Neural progenitor cell (in vitro differentiated cells): ENCODE results near the gene C15orf61. TPM values are rescaled to one million over a fixed set of nuclear protein-coding genes. Genes with fewer than 3 reads are reported as not detected.
A peak's percentile ranks its signal among the peaks of the same experiment; 100 is the strongest.

Experiments used
- DNase-seq: peaks from one replicate; pipeline ENCODE4 v3.0.0-alpha.2; 2016; ENCODE audit warnings: low spot score
- H2AFZ ChIP-seq: fragments of 200-600 bp; sonication (generic); replicated peaks from 2 replicates; pipeline ENCODE4 v1.6.1; 2016; ENCODE audit warnings: antibody characterized with exemption
- H3F3A ChIP-seq: fragments of 200-600 bp; sonication (generic); 2 replicates; pipeline ENCODE4 v1.6.1; 2016; ENCODE audit warnings: antibody characterized with exemption, low read depth
- H3K27ac ChIP-seq: fragments of 200-600 bp; sonication (generic); 2 replicates; pipeline ENCODE4 v1.5.1; 2016; ENCODE audit warnings: mild to moderate bottlenecking
- H3K27me3 ChIP-seq: fragments of 200-600 bp; sonication (generic); 2 replicates; pipeline ENCODE4 v1.6.1; 2016; ENCODE audit warnings: mild to moderate bottlenecking, moderate library complexity
- H3K36me3 ChIP-seq: fragments of 200-600 bp; sonication (generic); 2 replicates; pipeline ENCODE4 v1.5.1; 2016
- H3K4me1 ChIP-seq: fragments of 200-600 bp; sonication (generic); 2 replicates; pipeline ENCODE4 v1.6.1; 2016; ENCODE audit warnings: mixed run types
- H3K4me2 ChIP-seq: fragments of 200-600 bp; sonication (generic); 2 replicates; pipeline ENCODE4 v1.6.1; 2016
- H3K4me3 ChIP-seq: fragments of 200-600 bp; sonication (generic); 2 replicates; pipeline ENCODE4 v1.5.1; 2016
- H3K79me2 ChIP-seq: fragments of 200-600 bp; sonication (generic); 2 replicates; pipeline ENCODE4 v1.6.1; 2016; ENCODE audit warnings: low read depth
- H3K9ac ChIP-seq: fragments of 200-600 bp; sonication (generic); 2 replicates; pipeline ENCODE4 v1.6.1; 2016
- H3K9me3 ChIP-seq: fragments of 200-600 bp; sonication (generic); 2 replicates; pipeline ENCODE4 v1.5.1; 2016; ENCODE audit warnings: low read depth
- H4K20me1 ChIP-seq: fragments of 200-600 bp; sonication (generic); 2 replicates; pipeline ENCODE4 v1.6.1; 2016; ENCODE audit warnings: low read depth
- H3K27ac Mint-ChIP-seq: 3 replicates; pipeline ENCODE4 v1.8.0; 2021; ENCODE audit warnings: mixed read lengths
- H3K27me3 Mint-ChIP-seq: 2 replicates; pipeline ENCODE4 v1.8.0; 2022; ENCODE audit warnings: low read depth, mild to moderate bottlenecking, inconsistent platforms, moderate library complexity, mixed read lengths; ENCODE audit not compliant: insufficient read depth
- H3K36me3 Mint-ChIP-seq: 3 replicates; pipeline ENCODE4 v1.8.0; 2021; ENCODE audit warnings: mixed read lengths
- H3K4me1 Mint-ChIP-seq: 3 replicates; pipeline ENCODE4 v1.8.0; 2021; ENCODE audit warnings: mixed read lengths
- H3K4me3 Mint-ChIP-seq: 3 replicates; pipeline ENCODE4 v1.8.0; 2021; ENCODE audit warnings: mild to moderate bottlenecking, moderate library complexity, mixed read lengths
- H3K9me3 Mint-ChIP-seq: 3 replicates; pipeline ENCODE4 v1.8.0; 2020; ENCODE audit warnings: mixed read lengths
- CTCF ChIP-seq: fragments of 200-600 bp; sonication (generic); IDR thresholded peaks from 2 replicates; pipeline ENCODE4 v1.5.1; 2017; ENCODE audit warnings: antibody characterized with exemption, mild to moderate bottlenecking
- EZH2 ChIP-seq: fragments of 200-600 bp; sonication (generic); IDR thresholded peaks from 2 replicates; pipeline ENCODE4 v1.6.1; 2017; ENCODE audit warnings: antibody characterized with exemption, mild to moderate bottlenecking, moderate library complexity
- EZH2phosphoT487 ChIP-seq: fragments of 200-600 bp; sonication (generic); IDR thresholded peaks from 2 replicates; pipeline ENCODE4 v1.6.1; 2017; ENCODE audit warnings: antibody characterized with exemption
- total RNA-seq: library from RNA; depleted of rRNA; stranded (reverse); fragments of >200 nt; gene quantifications from 2 replicates; pipeline ENCODE4 v1.2.3, GENCODE V29; 2015; ENCODE audit warnings: low replicate concordance

The C15orf61 gene
- total RNA-seq, 1 donor from 2014 or later = 3.5 TPM

DNA sequence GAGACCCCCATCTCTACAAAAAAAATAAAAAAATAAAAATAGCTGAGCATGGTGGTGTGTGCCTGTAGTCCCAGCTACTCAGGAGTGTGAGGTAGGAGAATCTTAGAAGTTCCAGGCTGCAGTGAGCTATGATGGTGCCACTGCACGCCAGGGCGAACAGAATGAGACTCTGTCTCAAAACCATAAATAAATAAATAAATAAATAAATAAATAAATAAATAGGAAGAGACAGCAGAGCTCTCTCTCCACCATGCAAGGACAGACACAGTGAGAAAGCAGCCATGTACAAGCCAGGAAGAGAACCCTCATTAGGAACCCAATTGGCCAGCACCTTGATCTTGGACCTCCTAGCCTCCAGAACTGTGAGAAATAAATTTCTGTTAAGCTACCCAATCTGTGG is 5.4 kb upstream of the C15orf61 start:
- H3K27me3 Mint-ChIP-seq = peaks cover 4% of the 10 kb centered on the region
- no peaks in the 10 kb centered on the region for H4K20me1 ChIP-seq
- no peaks in the 10 kb centered on the region for H3K9me3 ChIP-seq
- peaks cover 3% of the 10 kb centered on the region for H3F3A ChIP-seq
- no peaks in the 10 kb centered on the region for H3K4me1 ChIP-seq
- no peaks in the 10 kb centered on the region for H3K4me1 Mint-ChIP-seq
- no peaks in the 10 kb centered on the region for H3K79me2 ChIP-seq
- H3K36me3 ChIP-seq = no peaks in the 10 kb centered on the region
- H3K9me3 Mint-ChIP-seq = no peaks in the 10 kb centered on the region
- H3K36me3 Mint-ChIP-seq = peaks cover 3% of the 10 kb centered on the region
- H3K4me3 Mint-ChIP-seq = no peak overlapping the region
- DNase-seq = no peak
- TF ChIP-seq EZH2phosphoT487 = no peak
- no peak for TF ChIP-seq EZH2
- no peak for TF ChIP-seq CTCF
- H3K27ac ChIP-seq = no peak overlapping the region
- no peak overlapping the region for H2AFZ ChIP-seq
- H3K4me3 ChIP-seq = no peak overlapping the region
- no peaks in the 10 kb centered on the region for H3K27me3 ChIP-seq
- no peak overlapping the region for H3K9ac ChIP-seq
- no peak overlapping the region for H3K27ac Mint-ChIP-seq
- no peak overlapping the region for H3K4me2 ChIP-seq

DNA sequence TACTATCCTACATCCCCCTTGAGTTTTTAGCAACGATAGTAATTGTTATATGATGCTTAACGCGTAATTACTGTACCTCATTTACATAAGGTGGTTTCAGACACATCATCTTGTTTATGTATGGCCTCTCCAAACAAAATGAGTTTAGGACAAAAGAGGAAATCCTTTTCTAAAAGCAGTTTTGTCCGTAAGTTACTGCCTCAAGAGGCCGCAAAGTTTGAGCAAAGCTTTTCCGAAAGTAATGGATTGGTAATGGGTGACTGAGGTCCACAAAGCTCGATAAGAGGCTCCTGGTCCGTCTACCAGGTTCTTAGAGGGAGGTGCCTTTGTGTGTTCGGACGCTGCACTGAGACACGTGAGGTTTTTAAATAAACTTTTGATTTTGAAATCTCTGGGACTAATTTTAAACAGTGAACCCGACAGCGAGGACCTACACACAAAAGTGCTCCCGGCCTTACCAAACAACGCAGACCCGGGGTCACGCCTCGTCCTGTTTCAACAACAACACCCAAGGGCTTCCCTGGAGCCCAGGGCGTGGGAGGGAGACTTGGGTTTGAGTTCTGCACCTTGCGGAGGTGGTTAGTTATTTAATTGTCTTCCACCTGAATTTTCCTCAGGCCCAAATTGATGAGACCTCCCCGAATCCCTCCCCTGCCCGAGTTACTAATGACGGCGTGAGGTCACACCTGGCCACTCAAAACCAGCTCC is 456 bp upstream of the C15orf61 start:
- Histone ChIP-seq H3K4me3 (peak overlapping the region; percentile 53), H4K20me1 (peaks cover 3% of the 10 kb centered on the region), H3K9me3 (no peaks in the 10 kb centered on the region), H3K27ac (no peak overlapping the region), H3K9ac (no peak overlapping the region), H3K4me1 (peaks cover 28% of the 10 kb centered on the region), H3K36me3 (no peaks in the 10 kb centered on the region), H3K27me3 (no peaks in the 10 kb centered on the region), H3F3A (peaks cover 17% of the 10 kb centered on the region), H3K4me2 (peak overlapping the region; percentile 80), H3K79me2 (peaks cover 39% of the 10 kb centered on the region), H2AFZ (no peak overlapping the region)
- peaks cover 3% of the 10 kb centered on the region for H3K36me3 Mint-ChIP-seq
- H3K4me3 Mint-ChIP-seq = peak overlapping the region; percentile 82
- TF ChIP-seq EZH2 (no peak), CTCF (no peak), EZH2phosphoT487 (no peak)
- H3K27ac Mint-ChIP-seq = no peak overlapping the region
- H3K9me3 Mint-ChIP-seq = no peaks in the 10 kb centered on the region
- H3K4me1 Mint-ChIP-seq = peaks cover 17% of the 10 kb centered on the region
- H3K27me3 Mint-ChIP-seq = no peaks in the 10 kb centered on the region
- DNase-seq = no peak

- DNase-seq = no peak
- peak overlapping the region; percentile 90 for H3K4me3 Mint-ChIP-seq
- H3K4me1 Mint-ChIP-seq = peaks cover 17% of the 10 kb centered on the region
- H3K27me3 Mint-ChIP-seq = peaks cover 2% of the 10 kb centered on the region
- Histone ChIP-seq H3K27ac (no peak overlapping the region), H3K4me1 (peaks cover 28% of the 10 kb centered on the region), H3F3A (peaks cover 17% of the 10 kb centered on the region), H2AFZ (peak overlapping the region; percentile 64), H3K4me3 (peak overlapping the region; percentile 53), H3K36me3 (no peaks in the 10 kb centered on the region), H3K9me3 (no peaks in the 10 kb centered on the region), H4K20me1 (peaks cover 3% of the 10 kb centered on the region), H3K79me2 (peaks cover 43% of the 10 kb centered on the region), H3K27me3 (no peaks in the 10 kb centered on the region), H3K9ac (peak overlapping the region; percentile 31), H3K4me2 (peak overlapping the region; percentile 80)
- H3K27ac Mint-ChIP-seq = peak overlapping the region; percentile 28
- H3K9me3 Mint-ChIP-seq = no peaks in the 10 kb centered on the region
- H3K36me3 Mint-ChIP-seq = peaks cover 3% of the 10 kb centered on the region
- no peak for TF ChIP-seq EZH2phosphoT487
- TF ChIP-seq CTCF = no peak
- TF ChIP-seq EZH2 = no peak
Measured at GRCh38 chr15:67521783-67522568, 1.0 kb downstream of the C15orf61 start.
